ENCODE data around the gene PKD2. TPM values are rescaled to one million over a fixed set of nuclear protein-coding genes. Genes with fewer than 3 reads are reported as not detected.

Gene PKD2
- polyA plus RNA-seq, 1 of the 3 experiments (the other 2 are of a cell fraction), result 44.6 TPM

DNA sequence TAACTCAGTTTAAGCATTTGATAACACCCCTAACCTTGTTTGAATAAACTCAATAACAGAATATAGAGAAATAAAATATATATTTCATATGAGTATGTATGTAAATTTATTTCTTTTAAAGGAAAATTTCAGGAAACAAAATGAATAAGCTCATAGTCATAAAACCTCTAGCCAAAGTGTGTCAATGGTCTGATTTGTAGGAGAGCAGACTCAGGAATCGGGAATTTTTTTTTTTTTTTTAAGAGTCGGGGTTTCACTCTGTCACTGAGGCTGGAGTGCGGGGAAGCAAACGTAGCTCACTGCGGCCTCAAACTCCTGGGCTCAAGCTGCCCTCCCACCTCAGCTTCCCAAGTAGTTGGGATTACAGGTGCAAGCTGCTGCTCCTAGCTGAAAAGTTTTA is 2.4 kb downstream of the PKD2 start:
- H3K79me2 ChIP-seq (ENCODE audit: insufficient read depth), result peaks cover 72% of the 10 kb centered on the region
- H3K27ac ChIP-seq (ENCODE audit: low read depth in 2 of 2, low read length in 1 of 2), result peak overlapping the region in 1 of 2 experiments; percentile 79; a peak in 2 of 4 replicates
- H3K9me2 ChIP-seq, result no peaks in the 10 kb centered on the region
- no peak for DNase-seq
- no peaks in the 10 kb centered on the region for H3K27me3 ChIP-seq (ENCODE audit: insufficient read depth)
- H3K4me1 ChIP-seq (ENCODE audit: control insufficient read depth in 1 of 2, insufficient read depth in 2 of 2, low read depth in 1 of 2, low read length in 1 of 2), result peaks cover 14 to 16% of the 10 kb centered on the region in 2 experiments; a peak in 3 of 4 replicates
- H3F3A ChIP-seq (replicated peaks; ENCODE audit: insufficient read depth), result peaks cover 18% of the 10 kb centered on the region
- peaks cover 60% of the 10 kb centered on the region for H4K20me1 ChIP-seq (ENCODE audit: insufficient read depth)
- peak overlapping the region; percentile 86; the same call in 1 of the 2 replicates for H3K9ac ChIP-seq
- H3K4me2 ChIP-seq, result peak overlapping the region; percentile 83
- ChIA-PET CTCF (interaction anchor here (1.2 to 1.6 kb wide), 2 partner anchors 466 to 506 kb away, joined by 4 read pairs; no protein-coding TSS in a partner anchor), POLR2A (no interaction called here)
- 67% methylated on average over 5 of the region's 5 CpGs for WGBS (ENCODE audit: low lambda C conversion rate)
- TF ChIP-seq, protein P1, sequence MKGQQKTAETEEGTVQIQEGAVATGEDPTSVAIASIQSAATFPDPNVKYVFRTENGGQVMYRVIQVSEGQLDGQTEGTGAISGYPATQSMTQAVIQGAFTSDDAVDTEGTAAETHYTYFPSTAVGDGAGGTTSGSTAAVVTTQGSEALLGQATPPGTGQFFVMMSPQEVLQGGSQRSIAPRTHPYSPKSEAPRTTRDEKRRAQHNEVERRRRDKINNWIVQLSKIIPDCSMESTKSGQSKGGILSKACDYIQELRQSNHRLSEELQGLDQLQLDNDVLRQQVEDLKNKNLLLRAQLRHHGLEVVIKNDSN (IDR thresholded peaks at IDR 0.05; ENCODE audit: borderline replicate concordance, low read depth), result no peak
- no peaks in the 10 kb centered on the region for H3K9me3 ChIP-seq
- peak overlapping the region in 1 of 2 experiments; percentile 96; a peak in 2 of 4 replicates for H3K4me3 ChIP-seq (ENCODE audit: low read depth in 2 of 2, low read length in 1 of 2)
- H3K36me3 ChIP-seq (replicated peaks in 1 of 2; ENCODE audit: control insufficient read depth in 1 of 2, insufficient read depth in 2 of 2, low read length in 1 of 2), result no peaks in the 10 kb centered on the region
- no peak overlapping the region for H2AFZ ChIP-seq (ENCODE audit: low read depth)

DNA sequence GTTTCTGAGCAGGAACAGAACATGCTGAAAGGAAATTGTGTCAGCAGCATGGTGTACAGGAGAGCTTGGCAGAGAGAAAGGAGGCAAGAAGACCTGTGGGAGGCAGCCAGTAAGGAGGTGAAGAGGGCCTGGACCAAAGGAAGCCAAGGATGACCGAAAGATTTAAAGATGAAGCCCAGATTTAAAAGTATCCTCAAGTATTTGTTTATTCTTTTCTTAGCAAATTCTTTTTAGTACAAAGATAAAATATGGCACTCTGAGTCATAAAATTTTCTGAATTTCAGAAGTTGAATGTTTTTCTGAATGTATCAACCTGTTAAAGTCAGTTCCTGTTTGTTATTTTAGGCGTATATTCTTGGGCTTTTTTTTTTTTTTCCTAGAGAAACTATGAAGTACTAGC is 3.5 kb downstream of the PKD2 start:
- peak overlapping the region; percentile 40; the same call in 1 of the 2 replicates for H3K9ac ChIP-seq
- H3K4me3 ChIP-seq (ENCODE audit: low read depth in 2 of 2, low read length in 1 of 2), result peak overlapping the region in 1 of 2 experiments; percentile 20; a peak in 1 of 4 replicates
- peaks cover 18% of the 10 kb centered on the region for H3F3A ChIP-seq (replicated peaks; ENCODE audit: insufficient read depth)
- H3K4me1 ChIP-seq (ENCODE audit: control insufficient read depth in 1 of 2, insufficient read depth in 2 of 2, low read depth in 1 of 2, low read length in 1 of 2), result peaks cover 14 to 16% of the 10 kb centered on the region in 2 experiments; a peak in 3 of 4 replicates
- H3K9me3 ChIP-seq, result no peaks in the 10 kb centered on the region
- TF ChIP-seq NFIC (IDR thresholded peaks at IDR 0.05; ENCODE audit: borderline replicate concordance) (no peak), SIN3A (IDR thresholded peaks at IDR 0.05; ENCODE audit: borderline replicate concordance, low read depth, low read length) (no peak), YY1 (IDR thresholded peaks at IDR 0.05; ENCODE audit: low read depth) (no peak), CHD2 (IDR thresholded peaks at IDR 0.05; ENCODE audit: low read length, partially characterized antibody) (no peak), RAD21 (IDR thresholded peaks at IDR 0.05; ENCODE audit: low read length) (no peak), SMC3 (IDR thresholded peaks at IDR 0.05; ENCODE audit: low read depth, low read length) (no peak), GABPA (IDR thresholded peaks at IDR 0.05; ENCODE audit: low read depth) (no peak), JUND (IDR thresholded peaks at IDR 0.05) (no peak), EP300 (IDR thresholded peaks at IDR 0.05; ENCODE audit: borderline replicate concordance in 1 of 2, low read depth in 1 of 2, low read length in 1 of 2) (no peak), FOSL2 (IDR thresholded peaks at IDR 0.05; ENCODE audit: borderline replicate concordance, low read depth) (no peak), FOXJ3 (CRISPR knock-in tag; IDR thresholded peaks at IDR 0.05) (no peak), EZH2phosphoT487 (IDR thresholded peaks at IDR 0.05; ENCODE audit: borderline replicate concordance, low read depth) (no peak)
- TF ChIP-seq, protein P2, sequence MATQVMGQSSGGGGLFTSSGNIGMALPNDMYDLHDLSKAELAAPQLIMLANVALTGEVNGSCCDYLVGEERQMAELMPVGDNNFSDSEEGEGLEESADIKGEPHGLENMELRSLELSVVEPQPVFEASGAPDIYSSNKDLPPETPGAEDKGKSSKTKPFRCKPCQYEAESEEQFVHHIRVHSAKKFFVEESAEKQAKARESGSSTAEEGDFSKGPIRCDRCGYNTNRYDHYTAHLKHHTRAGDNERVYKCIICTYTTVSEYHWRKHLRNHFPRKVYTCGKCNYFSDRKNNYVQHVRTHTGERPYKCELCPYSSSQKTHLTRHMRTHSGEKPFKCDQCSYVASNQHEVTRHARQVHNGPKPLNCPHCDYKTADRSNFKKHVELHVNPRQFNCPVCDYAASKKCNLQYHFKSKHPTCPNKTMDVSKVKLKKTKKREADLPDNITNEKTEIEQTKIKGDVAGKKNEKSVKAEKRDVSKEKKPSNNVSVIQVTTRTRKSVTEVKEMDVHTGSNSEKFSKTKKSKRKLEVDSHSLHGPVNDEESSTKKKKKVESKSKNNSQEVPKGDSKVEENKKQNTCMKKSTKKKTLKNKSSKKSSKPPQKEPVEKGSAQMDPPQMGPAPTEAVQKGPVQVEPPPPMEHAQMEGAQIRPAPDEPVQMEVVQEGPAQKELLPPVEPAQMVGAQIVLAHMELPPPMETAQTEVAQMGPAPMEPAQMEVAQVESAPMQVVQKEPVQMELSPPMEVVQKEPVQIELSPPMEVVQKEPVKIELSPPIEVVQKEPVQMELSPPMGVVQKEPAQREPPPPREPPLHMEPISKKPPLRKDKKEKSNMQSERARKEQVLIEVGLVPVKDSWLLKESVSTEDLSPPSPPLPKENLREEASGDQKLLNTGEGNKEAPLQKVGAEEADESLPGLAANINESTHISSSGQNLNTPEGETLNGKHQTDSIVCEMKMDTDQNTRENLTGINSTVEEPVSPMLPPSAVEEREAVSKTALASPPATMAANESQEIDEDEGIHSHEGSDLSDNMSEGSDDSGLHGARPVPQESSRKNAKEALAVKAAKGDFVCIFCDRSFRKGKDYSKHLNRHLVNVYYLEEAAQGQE (IDR thresholded peaks at IDR 0.05; ENCODE audit: low read depth, low read length), result no peak
- TF ChIP-seq, protein P3, sequence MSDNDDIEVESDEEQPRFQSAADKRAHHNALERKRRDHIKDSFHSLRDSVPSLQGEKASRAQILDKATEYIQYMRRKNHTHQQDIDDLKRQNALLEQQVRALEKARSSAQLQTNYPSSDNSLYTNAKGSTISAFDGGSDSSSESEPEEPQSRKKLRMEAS (IDR thresholded peaks at IDR 0.05; ENCODE audit: low read depth), result no peak
- TF ChIP-seq, protein P4, sequence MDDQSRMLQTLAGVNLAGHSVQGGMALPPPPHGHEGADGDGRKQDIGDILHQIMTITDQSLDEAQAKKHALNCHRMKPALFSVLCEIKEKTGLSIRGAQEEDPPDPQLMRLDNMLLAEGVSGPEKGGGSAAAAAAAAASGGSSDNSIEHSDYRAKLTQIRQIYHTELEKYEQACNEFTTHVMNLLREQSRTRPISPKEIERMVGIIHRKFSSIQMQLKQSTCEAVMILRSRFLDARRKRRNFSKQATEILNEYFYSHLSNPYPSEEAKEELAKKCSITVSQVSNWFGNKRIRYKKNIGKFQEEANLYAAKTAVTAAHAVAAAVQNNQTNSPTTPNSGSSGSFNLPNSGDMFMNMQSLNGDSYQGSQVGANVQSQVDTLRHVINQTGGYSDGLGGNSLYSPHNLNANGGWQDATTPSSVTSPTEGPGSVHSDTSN (IDR thresholded peaks at IDR 0.05), result no peak
- TF ChIP-seq, protein P5, sequence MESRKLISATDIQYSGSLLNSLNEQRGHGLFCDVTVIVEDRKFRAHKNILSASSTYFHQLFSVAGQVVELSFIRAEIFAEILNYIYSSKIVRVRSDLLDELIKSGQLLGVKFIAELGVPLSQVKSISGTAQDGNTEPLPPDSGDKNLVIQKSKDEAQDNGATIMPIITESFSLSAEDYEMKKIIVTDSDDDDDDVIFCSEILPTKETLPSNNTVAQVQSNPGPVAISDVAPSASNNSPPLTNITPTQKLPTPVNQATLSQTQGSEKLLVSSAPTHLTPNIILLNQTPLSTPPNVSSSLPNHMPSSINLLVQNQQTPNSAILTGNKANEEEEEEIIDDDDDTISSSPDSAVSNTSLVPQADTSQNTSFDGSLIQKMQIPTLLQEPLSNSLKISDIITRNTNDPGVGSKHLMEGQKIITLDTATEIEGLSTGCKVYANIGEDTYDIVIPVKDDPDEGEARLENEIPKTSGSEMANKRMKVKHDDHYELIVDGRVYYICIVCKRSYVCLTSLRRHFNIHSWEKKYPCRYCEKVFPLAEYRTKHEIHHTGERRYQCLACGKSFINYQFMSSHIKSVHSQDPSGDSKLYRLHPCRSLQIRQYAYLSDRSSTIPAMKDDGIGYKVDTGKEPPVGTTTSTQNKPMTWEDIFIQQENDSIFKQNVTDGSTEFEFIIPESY (IDR thresholded peaks at IDR 0.05; ENCODE audit: borderline replicate concordance, low read depth), result no peak
- no peaks in the 10 kb centered on the region for H3K9me2 ChIP-seq
- peak overlapping the region; percentile 83 for H3K4me2 ChIP-seq
- ChIA-PET CTCF (interaction anchor here (0.7 to 1.2 kb wide), 2 partner anchors 12 to 467 kb away, joined by 3 to 4 read pairs; no protein-coding TSS in a partner anchor), POLR2A (no interaction called here)
- peak overlapping the region in 1 of 2 experiments; percentile 69; a peak in 2 of 4 replicates for H3K27ac ChIP-seq (ENCODE audit: low read depth in 2 of 2, low read length in 1 of 2)
- H2AFZ ChIP-seq (ENCODE audit: low read depth), result no peak overlapping the region
- DNase-seq, result no peak
- 52% methylated on average over 2 of the region's 2 CpGs for WGBS (ENCODE audit: low lambda C conversion rate)
- peaks cover 83% of the 10 kb centered on the region for H3K79me2 ChIP-seq (ENCODE audit: insufficient read depth)
- H4K20me1 ChIP-seq (ENCODE audit: insufficient read depth), result peaks cover 60% of the 10 kb centered on the region
- no peaks in the 10 kb centered on the region for H3K27me3 ChIP-seq (ENCODE audit: insufficient read depth)
- no peaks in the 10 kb centered on the region for H3K36me3 ChIP-seq (replicated peaks in 1 of 2; ENCODE audit: control insufficient read depth in 1 of 2, insufficient read depth in 2 of 2, low read length in 1 of 2)

All from SK-N-SH (cell line).